HG02678 (cell line): Measurements from ENCODE around the gene ZRANB1.

Source experiments
- ATAC-seq: cut with Tn5 transposase; IDR thresholded peaks from one replicate; pipeline ENCODE4 v1.9.1; 2021; ENCODE audit warnings: mild to moderate bottlenecking, moderate library complexity; ENCODE audit not compliant: unreplicated experiment

The ZRANB1 gene

GRCh38 chr10:125032474-125033020, 90.6 kb downstream of the ZRANB1 start:
- ATAC-seq: no peak

- ATAC-seq: no peak
Measured at GRCh38 chr10:125033146-125033924, 91.4 kb downstream of the ZRANB1 start.

- no peak for ATAC-seq
Measured at GRCh38 chr10:125034675-125035074, 92.8 kb downstream of the ZRANB1 start.

- no peak for ATAC-seq
Measured at GRCh38 chr10:125035136-125035535, 93.2 kb downstream of the ZRANB1 start.

GRCh38 chr10:125035588-125036295, 93.8 kb downstream of the ZRANB1 start:
- ATAC-seq: no peak

- ATAC-seq: no peak
Measured at GRCh38 chr10:125037145-125037877, 95.4 kb downstream of the ZRANB1 start.
